GM18499 (cell line): Measurements from ENCODE around the gene ITGB7.
"Not testable (repeated sequence)": the region's sequence is repeated elsewhere in the genome, so short reads cannot be mapped to it uniquely, and the experiment has no call there.

Source experiments
- ATAC-seq: cut with Tn5 transposase; IDR thresholded peaks from one replicate; pipeline ENCODE4 v1.9.1; 2021; ENCODE audit warnings: moderate number of reproducible peaks; ENCODE audit not compliant: insufficient read depth, unreplicated experiment

The ITGB7 gene

DNA sequence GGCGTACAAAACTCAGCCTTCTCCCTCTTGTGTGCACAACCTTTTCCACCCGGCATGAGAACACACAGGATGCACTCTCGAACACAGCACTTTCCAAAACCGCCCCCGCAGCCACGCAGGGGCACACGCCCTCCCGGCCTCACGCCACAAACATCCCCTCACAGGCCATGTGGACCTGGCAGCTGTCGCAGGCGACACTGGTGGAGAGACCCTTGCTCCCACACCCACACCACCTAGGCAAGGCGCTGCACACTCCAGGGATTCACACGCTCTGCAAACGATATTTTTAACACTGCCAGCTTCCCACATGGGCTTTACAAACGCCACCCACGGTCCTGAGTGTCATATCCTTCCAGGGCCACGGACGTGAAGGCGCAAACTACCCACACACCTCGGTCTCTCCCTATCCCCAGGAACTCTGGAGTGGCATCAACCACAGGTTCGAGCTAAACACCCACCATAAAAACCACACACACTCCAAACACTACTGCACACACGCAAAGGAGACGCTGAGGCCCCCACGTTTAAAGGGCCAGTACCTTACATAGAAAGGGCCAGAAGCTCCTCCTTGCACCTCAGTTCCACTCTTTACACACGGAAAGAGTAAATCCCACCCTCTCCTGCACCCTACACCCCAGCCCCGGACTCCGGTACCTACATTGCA, 12.4 kb upstream of the ITGB7 start:
- ATAC-seq: no peak

DNA sequence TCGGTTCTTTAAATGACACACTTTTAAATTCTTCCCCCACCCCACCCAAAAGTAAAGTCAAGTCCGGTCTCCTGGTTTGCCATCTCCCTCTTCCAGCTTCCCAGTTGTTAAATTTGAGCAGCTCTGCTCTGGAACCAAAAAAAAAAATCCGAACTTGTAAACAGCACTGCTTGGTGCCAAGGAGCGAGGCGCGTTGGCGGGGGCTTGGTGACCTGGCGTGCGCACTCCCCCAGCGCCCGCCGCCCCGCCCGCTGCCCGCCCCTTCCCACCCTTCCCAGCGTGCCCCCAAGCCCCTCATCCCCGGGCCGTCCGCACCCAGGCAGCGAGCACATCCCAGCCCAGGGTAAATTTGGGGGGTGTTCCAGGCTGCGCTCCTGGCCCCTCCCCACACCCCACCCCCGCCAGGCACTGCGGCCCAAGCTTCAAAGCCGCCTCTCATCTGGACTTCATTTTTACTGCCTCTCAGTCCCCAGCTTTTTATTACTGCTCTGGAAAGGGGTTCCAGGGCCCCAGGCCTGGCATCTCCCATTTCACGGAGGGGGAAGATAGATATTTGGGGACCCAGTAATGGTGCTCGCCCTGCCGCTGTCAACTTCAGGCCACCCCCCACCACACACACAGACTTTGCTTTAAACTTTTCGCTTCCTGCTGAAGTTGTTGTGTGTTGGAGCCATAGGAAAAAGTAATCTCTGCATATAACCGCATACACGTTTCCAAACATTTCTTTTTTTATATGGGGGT, 11.7 kb upstream of the ITGB7 start:
- no peak for ATAC-seq

DNA sequence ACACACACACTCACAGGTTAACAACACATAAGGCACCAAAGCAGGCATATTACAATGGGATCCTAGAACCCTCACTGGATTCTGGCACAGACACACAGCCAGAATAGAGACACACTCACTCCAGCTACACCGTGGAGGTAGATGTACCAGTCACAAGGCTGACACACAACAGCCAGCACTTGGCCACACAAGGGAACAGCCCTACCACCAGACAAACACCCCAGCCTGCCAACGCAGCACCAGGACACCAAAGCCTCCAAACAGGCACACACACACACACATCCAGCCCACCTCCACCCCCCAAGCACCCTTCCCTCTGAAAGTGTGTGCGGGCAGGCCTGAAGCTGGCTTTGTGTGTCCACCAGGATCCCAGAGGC, 10.9 kb upstream of the ITGB7 start:
- no peak for ATAC-seq

DNA sequence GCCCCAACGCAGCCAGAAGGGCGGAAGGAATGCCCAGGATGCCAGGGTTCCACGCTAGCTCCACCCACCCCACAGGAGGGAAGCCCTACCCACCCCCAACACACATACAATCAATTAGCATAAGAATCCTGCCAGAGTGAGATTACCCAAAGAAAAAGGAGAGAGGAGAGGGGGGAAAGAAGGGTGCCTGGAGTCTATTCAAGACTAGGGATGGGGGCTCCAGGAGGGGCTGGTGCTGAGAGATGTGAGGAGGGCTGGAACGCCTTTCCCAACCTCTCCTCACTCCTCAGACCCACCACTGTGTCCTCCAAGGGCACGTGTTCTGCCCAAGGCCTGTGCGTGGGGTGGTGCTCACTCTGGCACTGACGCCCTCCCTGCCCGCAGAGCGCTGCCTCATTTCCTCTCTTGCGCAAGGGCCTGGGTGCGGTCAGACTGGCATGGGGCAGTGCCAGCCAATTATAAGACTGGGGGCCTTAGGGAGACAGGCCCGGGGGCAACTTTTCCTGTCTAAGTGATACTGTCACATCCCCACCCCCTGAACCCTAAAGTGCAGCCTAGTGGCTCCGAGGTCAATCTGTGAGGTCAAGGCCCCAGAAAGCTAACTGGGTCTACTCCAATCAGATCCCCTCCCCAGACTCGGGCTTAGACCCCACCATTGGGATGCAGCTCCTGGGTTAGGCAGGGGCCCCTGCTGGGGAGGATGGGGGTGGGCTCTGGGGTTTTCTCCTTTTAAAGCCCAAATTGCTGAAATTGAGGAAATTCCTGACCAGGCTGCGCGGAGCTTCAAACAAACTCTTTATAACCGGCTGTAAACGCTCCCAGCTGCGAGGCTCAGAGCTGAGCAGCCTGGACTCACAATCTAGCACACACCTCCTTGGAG, 10.2 kb upstream of the ITGB7 start:
- no peak for ATAC-seq

DNA sequence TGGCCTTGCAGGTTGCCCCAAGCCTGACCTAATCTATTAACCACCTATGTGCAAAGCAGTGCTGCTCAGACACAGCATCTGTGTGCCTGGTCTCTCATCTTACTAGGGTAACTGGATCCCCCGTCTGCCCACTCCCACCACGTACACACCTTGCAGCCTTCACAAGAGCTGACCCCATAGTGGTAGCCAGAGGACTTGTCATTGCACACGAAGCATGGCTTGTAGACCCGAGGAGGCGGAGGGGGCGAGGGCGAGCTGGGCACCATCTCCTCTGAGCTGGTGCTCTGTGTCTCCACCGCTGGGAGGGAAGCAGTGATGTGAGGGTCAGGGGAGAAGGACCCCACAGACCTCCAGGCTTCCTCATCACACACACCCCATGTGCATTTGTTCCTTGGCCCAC, 8.4 kb upstream of the ITGB7 start:
- no peak for ATAC-seq

DNA sequence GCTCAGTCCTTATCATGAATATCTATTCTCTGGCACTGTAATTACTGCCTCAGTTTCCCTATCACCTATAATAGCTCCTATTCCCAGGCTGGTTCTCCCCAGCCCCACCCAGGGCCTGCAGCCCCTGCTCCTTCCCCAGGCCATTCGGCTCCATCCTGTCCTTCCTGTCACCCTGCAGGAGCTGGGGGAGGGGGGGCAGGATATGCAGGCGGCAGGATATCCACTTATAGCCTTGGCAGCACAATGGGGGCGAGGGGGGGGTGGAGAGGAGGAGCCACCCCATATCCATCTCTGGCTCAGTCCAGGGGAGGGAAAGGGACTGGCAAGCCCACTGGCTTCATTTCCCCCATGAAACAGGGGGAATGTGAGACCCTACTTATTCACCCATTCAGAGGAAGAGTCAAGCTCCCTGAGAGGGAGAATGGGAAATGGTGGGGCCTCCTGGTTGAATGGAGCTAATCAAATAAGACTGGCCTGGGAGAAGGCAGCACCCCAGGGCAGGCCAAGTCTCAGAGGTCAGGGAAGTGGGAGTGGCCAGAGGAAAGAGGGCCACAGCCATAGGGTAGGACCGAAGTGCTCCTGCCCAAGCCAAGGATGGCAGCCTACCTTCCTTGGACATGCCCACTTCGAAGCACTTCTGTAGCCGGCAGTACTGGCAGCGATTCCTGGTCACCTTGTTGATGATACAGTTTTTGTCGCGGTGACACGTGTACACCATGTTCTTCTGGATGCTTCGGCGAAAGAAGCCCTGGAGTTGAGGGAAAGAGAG, 7.8 kb upstream of the ITGB7 start:
- ATAC-seq: no peak

DNA sequence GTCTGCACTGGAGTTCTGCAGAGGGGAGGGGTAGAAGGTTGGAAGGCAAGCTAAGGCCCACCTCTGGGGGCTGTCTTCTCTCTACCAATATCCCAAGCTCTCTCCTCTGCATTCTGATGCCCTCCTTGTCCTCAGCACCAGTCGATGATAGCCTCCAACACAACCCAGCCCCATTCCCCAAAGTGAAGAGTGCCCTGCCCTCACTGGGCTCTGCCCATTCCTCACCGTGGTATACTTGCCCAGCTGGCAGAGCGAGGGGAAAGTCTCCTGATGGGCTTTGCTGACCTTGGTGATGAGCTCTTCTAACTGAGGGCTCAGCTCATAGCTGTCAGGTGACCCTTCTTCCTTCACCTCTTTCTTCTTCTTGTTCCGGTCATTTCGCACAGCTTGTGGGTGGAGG, 7.2 kb upstream of the ITGB7 start:
- no peak for ATAC-seq

DNA sequence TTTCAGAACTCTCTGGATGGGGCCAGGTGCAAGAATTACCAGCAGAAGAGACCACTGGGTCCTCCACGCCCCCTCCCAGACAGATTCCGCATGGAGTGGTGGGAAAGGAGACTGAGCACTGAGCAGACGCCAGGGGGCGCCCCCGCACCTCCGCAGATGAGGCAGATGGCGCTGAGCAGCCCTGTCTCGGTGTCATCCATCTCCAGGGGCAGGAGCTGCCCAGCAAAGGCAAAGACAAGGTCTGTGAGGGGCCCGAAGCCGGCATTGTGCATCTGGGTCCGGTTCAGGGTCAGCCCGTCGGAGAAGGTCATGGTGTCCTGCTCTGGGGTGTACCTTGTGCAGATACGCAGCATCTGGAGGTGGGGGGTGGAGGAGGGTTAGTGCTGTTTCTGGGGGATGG, 6.3 kb upstream of the ITGB7 start:
- ATAC-seq: no peak

DNA sequence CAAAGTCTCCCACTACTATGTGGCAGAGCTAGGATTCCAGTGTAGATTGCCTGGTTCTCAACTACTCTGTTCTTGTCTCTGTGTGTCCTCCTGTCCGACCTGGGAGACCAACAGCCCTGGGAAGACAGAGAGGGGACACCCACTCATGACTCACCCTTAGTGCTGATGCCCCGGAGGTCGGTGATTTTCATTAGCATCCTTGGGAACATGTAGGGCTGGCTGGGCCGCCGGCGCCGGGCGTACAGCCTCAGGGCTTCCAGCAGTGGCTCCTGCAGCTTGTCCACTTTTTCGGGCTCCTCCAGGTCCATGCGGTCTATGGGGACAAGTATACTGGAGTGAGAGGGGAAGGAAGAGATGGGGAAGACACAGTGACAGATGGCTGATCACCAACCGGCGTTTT, 5.9 kb upstream of the ITGB7 start:
- no peak for ATAC-seq

DNA sequence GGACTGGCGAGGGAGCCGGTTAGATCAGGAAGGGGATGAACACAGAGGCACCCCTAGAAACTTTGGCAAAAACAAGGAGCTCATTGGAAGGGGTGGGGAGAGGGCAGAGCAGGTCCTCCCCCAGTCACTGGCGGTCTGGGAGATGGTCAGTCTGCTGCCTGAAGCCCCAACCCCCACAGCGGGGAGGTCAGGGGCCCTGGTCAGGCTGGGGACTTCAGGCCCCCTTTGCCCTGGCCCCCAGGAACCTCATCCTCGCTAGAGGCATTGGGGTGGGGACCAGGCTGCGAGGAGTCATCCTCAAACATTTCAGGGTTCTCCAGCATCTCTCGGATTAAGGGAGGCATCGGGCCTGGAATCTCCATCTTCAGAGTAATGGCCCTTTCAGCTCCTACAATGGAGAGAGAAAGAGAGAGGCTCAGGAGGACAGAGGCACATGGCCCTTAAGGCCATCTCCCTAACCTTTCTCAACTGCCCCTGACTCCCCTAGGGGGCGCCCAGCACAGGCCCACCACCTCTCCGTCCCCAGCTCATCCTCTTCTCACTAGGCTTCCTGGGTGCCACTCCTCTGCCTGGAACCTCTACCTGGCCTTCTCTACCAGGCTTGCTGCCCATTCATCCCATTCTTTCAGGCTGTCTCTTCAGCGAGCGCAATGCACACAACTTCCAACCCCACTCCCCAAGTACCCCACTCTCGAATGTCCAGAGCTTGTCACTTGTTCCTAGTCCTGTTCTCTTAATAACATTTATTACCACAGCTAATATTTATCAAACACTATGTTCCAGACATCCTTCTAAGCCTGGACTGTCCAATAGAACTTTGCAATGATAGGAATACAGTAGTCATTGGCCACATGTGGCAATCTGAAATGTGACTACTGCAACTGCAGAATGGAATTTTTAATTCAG, 4.7 kb upstream of the ITGB7 start:
- ATAC-seq: no peak

DNA sequence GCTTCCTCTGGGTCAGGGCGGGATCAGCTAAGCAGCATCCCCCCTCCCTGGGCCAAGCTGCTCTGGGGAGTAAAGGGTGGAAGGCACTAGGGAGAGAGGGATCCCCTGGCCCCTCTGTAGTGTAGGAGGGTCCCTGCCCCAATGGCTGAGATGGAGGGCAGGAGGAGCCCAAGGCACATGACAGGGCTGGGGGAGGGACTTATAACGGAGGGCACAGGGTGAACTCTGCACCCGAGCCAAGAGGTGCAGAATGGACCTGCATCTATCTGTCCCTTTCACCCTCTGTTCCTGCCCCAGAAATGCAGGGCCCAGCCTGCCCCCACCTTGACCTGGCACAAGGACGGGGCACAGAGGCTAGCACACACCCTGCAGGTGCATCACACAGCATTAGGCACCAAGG, 3.8 kb upstream of the ITGB7 start:
- no peak for ATAC-seq

DNA sequence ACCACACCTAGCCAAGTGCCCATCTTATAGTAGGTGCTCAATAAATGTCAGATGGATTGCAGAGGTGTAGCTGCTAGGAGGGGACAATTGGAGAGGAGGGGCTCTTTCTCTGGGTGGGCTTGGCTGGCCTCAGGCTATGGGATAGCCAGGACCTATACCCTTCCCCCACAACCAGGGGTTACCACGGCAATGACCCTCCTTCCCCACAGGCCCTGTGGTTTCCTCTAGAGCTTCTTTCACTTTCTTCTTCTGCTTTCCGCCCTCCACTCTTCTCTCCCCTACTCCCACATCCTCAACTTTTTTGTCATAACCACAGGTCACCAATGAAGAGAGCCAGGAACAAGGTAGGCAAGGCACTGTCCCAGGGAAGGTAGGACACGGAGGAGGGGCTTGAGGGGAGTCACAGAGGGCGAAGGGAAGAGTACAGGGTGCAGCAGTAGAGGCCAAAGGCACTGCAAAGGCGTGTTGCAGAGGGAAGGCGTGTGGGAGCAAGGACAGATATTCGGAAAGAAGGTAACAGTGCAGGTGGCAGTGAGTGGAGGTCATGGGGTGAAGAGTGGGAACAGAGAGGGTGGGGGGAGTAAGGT, 1.9 kb upstream of the ITGB7 start:
- no peak for ATAC-seq

DNA sequence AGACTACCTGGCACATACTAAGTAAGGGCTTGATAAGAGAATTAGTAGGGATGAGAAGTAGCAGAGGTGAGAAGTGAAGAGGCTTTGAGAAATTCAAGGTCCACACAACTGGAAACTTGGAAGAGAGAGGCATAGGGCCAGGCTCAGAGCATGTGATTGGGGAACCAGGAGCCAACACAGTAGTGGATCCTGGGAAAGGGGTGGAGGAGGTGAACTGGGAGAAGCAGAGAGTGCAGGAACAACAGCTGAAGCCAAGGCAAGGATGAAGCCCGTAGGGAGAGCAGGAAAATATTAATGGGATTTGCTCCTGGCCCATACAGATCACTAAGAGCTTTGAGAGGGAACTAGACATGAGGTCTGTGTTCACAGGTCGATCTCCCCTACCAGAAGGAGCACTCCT, 1.4 kb upstream of the ITGB7 start:
- no peak for ATAC-seq

DNA sequence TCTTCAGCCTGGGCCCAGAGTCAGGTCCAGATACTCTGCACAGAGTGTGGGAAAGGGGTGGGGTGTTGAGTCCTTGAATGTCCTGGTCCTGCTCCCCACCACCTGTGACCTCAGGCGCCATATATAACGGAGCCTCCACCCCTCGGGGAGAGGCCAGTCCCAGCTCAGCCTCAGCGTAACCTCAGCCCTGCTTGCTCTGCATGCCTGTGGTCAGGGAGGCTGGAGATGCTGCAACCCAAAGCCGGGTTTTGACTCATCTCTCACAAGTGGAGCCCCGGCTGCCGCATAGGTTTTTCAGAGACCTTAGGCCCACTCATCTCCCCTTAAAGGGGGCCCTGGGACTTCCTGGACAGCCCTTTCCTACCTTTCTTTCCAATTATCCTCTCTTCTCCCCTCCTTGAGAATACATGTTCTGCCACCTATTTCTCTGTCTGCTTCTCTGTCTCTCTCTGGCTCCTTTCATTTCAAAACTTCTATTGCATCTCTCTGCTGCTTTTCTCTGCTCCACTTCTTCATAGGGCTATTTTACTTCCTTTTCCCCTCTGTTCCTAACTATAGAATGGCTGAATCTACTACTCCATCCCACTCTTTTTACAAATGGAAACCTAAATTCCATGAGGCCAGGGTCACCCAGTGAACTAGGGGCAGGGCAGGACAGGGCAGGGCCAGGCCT, 1.2 kb downstream of the ITGB7 start:
- peak; percentile 50 for ATAC-seq

DNA sequence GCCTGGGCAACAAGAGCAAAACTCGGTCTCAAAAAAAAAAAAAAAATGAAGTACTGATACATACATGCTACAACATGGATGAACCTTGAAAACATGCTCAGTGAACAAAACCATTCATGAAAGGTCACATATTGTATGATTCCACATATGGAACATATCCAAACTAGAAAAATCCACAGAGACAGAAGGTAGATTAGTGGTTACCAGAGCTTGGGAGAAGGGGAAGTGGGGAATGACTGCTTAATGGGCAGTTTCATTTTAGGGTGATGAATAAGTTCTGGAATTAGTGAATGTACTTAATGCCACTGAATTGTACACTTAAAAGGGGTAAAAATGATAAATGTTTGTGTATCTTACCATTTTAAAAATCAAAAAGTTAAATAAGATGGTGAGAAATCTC, 2.7 kb downstream of the ITGB7 start:
- no peak for ATAC-seq

DNA sequence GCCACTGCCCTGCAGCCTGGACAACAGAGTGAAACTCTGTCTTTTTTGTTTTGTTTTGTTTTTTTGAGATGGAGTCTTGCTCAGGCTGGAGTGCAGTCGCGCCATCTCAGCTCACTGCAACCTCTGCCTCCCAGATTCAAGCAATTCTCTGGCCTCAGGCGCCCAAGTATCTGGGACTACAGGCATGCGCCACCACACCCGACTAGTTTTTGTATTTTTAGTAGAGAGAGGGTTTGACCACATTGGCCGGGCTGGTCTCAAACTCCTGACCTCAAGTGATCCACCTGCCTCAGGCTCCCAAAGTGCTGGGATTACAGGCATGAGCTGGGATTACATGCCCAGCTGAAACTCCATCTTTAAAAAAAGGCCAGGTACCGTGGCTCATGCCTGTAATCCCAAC, 4.7 kb downstream of the ITGB7 start:
- not testable (repeated sequence) for ATAC-seq

DNA sequence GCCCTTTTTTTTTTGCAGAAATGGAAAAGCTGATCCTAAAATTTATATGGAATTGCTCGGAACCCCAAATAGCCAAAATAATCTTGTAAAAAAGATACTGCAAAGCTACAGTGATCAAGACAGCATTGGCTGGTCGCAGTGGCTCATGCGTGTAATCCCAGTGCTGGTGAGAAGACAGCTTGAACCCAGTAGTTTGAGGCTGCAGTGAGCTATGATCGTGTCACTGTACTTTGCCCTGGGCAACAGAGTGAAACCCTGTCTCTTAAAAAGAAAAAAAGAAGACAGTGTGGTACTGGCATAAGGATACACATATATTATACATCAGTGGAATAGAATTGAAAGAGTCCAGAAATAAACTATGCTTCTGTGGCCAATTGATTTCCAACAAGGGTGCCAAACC, 5.4 kb downstream of the ITGB7 start:
- ATAC-seq: no peak

DNA sequence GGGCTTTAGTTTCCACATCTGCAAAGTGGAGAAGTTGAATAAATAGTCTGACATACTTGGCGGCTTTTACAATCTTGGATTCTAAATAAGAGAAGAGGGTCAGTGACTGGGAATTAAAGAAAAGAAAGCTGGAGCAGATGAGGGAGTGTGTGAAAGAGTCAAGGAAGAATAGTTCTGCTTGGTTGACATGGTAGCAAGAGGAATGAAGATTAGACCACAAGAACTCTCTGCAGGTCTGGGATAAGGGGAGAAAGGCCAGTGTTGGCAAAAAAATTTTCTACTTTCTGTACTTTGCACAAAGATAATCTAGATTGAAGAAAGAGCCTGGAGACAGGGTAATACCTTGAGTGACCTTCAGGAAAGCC, 5.9 kb downstream of the ITGB7 start:
- ATAC-seq: no peak
